ENCODE results near the gene SIPA1L3. TPM values are rescaled to one million over a fixed set of nuclear protein-coding genes. Genes with fewer than 3 reads are reported as not detected.
A peak's percentile ranks its signal among the peaks of the same experiment; 100 is the strongest.

The SIPA1L3 gene
- total and polyA plus RNA-seq, 9 of the 15 experiments (the other 6 are each of a cell fraction or from before 2014, with no cell fraction given): 0.01 to 6.1 (median 2.5) TPM

DNA sequence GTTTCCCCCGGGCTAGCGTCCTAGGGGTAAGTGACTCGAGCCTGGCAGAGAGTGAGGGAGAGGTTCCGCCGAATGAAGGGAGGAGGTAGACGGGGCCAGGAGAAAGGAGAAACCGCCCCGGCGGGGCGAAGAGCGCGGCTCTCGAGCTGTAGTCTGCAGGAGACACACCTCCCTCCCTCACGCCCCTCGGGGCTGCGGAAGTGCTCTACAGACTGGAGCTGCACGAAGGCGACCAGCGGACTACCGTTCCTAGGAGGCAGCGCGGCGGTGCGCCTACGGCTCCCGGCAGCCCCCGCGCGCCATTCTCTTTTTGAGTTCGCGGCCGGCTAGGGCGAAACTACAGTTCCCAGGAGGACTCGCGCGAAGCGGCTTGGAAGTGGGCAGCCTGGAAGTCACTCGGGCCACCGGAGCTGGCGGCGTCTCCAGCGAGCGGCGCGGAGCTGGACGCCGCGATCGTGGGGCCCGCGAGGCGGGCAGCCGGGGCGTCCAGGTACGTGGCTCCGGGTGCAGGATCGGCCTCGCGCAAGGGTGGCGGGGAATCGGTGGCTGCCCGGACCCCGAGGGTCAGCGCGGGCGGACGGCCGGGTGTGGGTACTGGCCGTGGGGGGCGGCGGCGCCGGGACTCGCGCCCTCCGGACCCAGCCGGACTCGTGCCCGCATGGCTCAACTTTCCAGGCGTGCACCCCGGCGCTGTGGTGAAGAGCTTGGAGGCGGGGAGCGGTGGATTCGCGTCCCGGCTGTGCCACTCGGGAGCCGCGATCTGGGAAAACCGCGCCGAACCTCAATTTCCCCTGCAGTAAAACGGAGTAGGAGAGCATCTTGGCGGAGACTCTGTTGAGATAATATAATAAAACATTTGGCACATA, at the start of gene SIPA1L3 (continued):
- TF ChIP-seq SMARCA4 (IDR thresholded peaks at IDR 0.05): no peak
- TF ChIP-seq ZNF134 (CRISPR knock-in tag; conservative IDR thresholded peaks at IDR 0.05): 0 out of 2 replicates have a peak, but pooled peaks have one; percentile 8
- TF ChIP-seq SP2 (IDR thresholded peaks at IDR 0.05; ENCODE audit: extremely low read depth, low read depth, low read length, poor library complexity, severe bottlenecking): no peak
- peak; percentile 53; the same call in 1 of the 2 replicates for TF ChIP-seq ZNF589 (CRISPR knock-in tag; IDR thresholded peaks at IDR 0.05; ENCODE audit: low read depth)
- TF ChIP-seq, protein P1, sequence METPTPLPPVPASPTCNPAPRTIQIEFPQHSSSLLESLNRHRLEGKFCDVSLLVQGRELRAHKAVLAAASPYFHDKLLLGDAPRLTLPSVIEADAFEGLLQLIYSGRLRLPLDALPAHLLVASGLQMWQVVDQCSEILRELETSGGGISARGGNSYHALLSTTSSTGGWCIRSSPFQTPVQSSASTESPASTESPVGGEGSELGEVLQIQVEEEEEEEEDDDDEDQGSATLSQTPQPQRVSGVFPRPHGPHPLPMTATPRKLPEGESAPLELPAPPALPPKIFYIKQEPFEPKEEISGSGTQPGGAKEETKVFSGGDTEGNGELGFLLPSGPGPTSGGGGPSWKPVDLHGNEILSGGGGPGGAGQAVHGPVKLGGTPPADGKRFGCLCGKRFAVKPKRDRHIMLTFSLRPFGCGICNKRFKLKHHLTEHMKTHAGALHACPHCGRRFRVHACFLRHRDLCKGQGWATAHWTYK (CRISPR knock-in tag; IDR thresholded peaks at IDR 0.05): 0 out of 2 replicates have a peak, but pooled peaks have one; percentile 59
- 0 out of 2 replicates have a peak, but pooled peaks have one; percentile 53 for TF ChIP-seq SMAD4 (CRISPR knock-in tag; conservative IDR thresholded peaks at IDR 0.05)
- peak; percentile 65 for TF ChIP-seq HMGN3 (IDR thresholded peaks at IDR 0.05; ENCODE audit: borderline replicate concordance, extremely low read depth, insufficient read length, low read depth, low read length)
- peak; percentile 49; the same call in 1 of the 2 replicates for TF ChIP-seq HDAC2 (IDR thresholded peaks at IDR 0.05)
- peak; percentile 76 for TF ChIP-seq ELF2 (CRISPR knock-in tag; IDR thresholded peaks at IDR 0.05)
- no peak for TF ChIP-seq CBFB (CRISPR knock-in tag; IDR thresholded peaks at IDR 0.05)
- peak; percentile 5; the same call in 1 of the 2 replicates for TF ChIP-seq JUN (IDR thresholded peaks at IDR 0.05; ENCODE audit: borderline replicate concordance, low read depth, low read length)
- TF ChIP-seq JUN (CRISPR knock-in tag; IDR thresholded peaks at IDR 0.05; ENCODE audit: borderline replicate concordance): no peak
- no peak for TF ChIP-seq BACH1 (tag; IDR thresholded peaks at IDR 0.05)
- peak; percentile 73; the same call in 1 of the 2 replicates for TF ChIP-seq PHF8 (IDR thresholded peaks at IDR 0.05; ENCODE audit: borderline replicate concordance, low read length)
- peak; percentile 64; the same call in 1 of the 2 replicates for TF ChIP-seq ZNF644 (tag; IDR thresholded peaks at IDR 0.05; ENCODE audit: low read depth)
- no peak for TF ChIP-seq LEF1 (IDR thresholded peaks at IDR 0.05)
- TF ChIP-seq RNF2 (IDR thresholded peaks at IDR 0.05): 0 out of 2 replicates have a peak, but pooled peaks have one; percentile 35
- TF ChIP-seq NR2C2 (CRISPR knock-in tag; IDR thresholded peaks at IDR 0.05): 0 out of 2 replicates have a peak, but pooled peaks have one; percentile 30
- peak; percentile 88 for TF ChIP-seq NR2C2 (tag; IDR thresholded peaks at IDR 0.05)
- TF ChIP-seq, protein P2, sequence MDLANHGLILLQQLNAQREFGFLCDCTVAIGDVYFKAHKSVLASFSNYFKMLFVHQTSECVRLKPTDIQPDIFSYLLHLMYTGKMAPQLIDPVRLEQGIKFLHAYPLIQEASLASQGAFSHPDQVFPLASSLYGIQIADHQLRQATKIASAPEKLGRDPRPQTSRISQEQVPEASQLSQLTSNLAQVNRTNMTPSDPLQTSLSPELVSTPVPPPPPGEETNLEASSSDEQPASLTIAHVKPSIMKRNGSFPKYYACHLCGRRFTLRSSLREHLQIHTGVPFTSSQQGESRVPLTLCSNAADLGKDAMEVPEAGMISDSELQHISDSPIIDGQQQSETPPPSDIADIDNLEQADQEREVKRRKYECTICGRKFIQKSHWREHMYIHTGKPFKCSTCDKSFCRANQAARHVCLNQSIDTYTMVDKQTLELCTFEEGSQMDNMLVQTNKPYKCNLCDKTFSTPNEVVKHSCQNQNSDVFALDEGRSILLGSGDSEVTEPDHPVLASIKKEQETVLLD (IDR thresholded peaks at IDR 0.05): no peak
- peak; percentile 63 for TF ChIP-seq POU5F1 (IDR thresholded peaks at IDR 0.05; ENCODE audit: borderline replicate concordance, low read depth, low read length, partially characterized antibody)
- no peak for TF ChIP-seq HNRNPUL1 (IDR thresholded peaks at IDR 0.05; ENCODE audit: low read length)
- TF ChIP-seq JUND (IDR thresholded peaks at IDR 0.05; ENCODE audit: borderline replicate concordance, low read depth, low read length): peak; percentile 25
- TF ChIP-seq JUND (tag; IDR thresholded peaks at IDR 0.05; ENCODE audit: borderline replicate concordance, low read depth, low read length): no peak; the same call in 2 of the 3 replicates
- no peak for TF ChIP-seq ETV1 (tag; conservative IDR thresholded peaks at IDR 0.05; ENCODE audit: low read depth)

All from K562 (cell line).